CD4-positive, alpha-beta T cell (primary cell): ENCODE measurements around the gene MSX2. TPM values are rescaled to one million over a fixed set of nuclear protein-coding genes. Genes with fewer than 3 reads are reported as not detected.

Experiments
- ATAC-seq: fragments of 200-7000 bp; cut with Tn5 transposase; one replicate; pipeline ENCODE4 v1.10.0; 2022; ENCODE audit warnings: mild to moderate bottlenecking; ENCODE audit not compliant: poor library complexity
- CTCF ChIA-PET: fragments of 350-600 bp; sonication (Branson Sonifier 250); formaldehyde crosslinking; loops from one replicate; lab custom pipeline; 2021; ENCODE audit warnings: antibody characterized with exemption, inconsistent platforms; lab: Charles Lee
- POLR2A ChIA-PET: fragments of 350-600 bp; sonication (Branson Sonifier 250); formaldehyde crosslinking; loops from one replicate; lab custom pipeline; 2021; ENCODE audit warnings: antibody characterized with exemption, inconsistent platforms; lab: Charles Lee
- DNase-seq, 14 experiments: peaks; one replicate each; pipeline ENCODE4 v3.0.0-alpha.2; 2013 to 2020; ENCODE audit warnings: mixed read lengths in 2 of 14
- H3K27ac ChIP-seq, 2 donors: one replicate each; pipeline versions ENCODE4 v1.5.1 to v1.7.0; 2013; ENCODE audit warnings: low read length in 2 of 2, low read depth in 1 of 2, mild to moderate bottlenecking in 1 of 2
- H3K27me3 ChIP-seq, 2 experiments: 1 replicate in 1 of 2; 2 replicates in 1 of 2; pipeline versions ENCODE4 v1.6.1 to v1.7.0; 2013; ENCODE audit warnings: low read length in 2 of 2, control low read depth in 1 of 2, mild to moderate bottlenecking in 1 of 2, moderate library complexity in 1 of 2; ENCODE audit not compliant: insufficient read depth in 2 of 2, control insufficient read depth in 1 of 2
- H3K36me3 ChIP-seq: one replicate; pipeline ENCODE4 v1.6.1; 2013; ENCODE audit warnings: low read length, control low read depth; ENCODE audit not compliant: insufficient read depth
- H3K4me1 ChIP-seq: one replicate; pipeline ENCODE4 v1.6.1; 2013; ENCODE audit warnings: low read length, control low read depth; ENCODE audit not compliant: insufficient read depth
- H3K4me3 ChIP-seq: one replicate; pipeline ENCODE4 v1.5.1; 2013; ENCODE audit warnings: mild to moderate bottlenecking, low read length, moderate library complexity
- H3K9me3 ChIP-seq, 2 experiments: 1 replicate in 1 of 2; 2 replicates in 1 of 2; pipeline versions ENCODE4 v1.6.1 to v1.7.0; 2013; ENCODE audit warnings: low read length in 2 of 2, mild to moderate bottlenecking in 2 of 2, control low read depth in 1 of 2, moderate library complexity in 1 of 2; ENCODE audit not compliant: control insufficient read depth in 1 of 2, insufficient read depth in 1 of 2
- H3K27ac Mint-ChIP-seq: one replicate; pipeline ENCODE4 v1.8.0; 2020; ENCODE audit warnings: mixed read lengths
- H3K27me3 Mint-ChIP-seq: one replicate; pipeline ENCODE4 v1.8.0; 2021; ENCODE audit warnings: mixed read lengths
- H3K36me3 Mint-ChIP-seq: one replicate; pipeline ENCODE4 v1.8.0; 2021; ENCODE audit warnings: low read depth, mixed read lengths
- H3K4me1 Mint-ChIP-seq: one replicate; pipeline ENCODE4 v1.8.0; 2021; ENCODE audit warnings: low read depth, mixed read lengths
- H3K4me3 Mint-ChIP-seq: one replicate; pipeline ENCODE4 v1.8.0; 2020; ENCODE audit warnings: mild to moderate bottlenecking, mixed read lengths
- H3K9me3 Mint-ChIP-seq: one replicate; pipeline ENCODE4 v1.8.0; 2020; ENCODE audit warnings: mixed read lengths
- intact Hi-C, 2 experiments: fragments of 100-400 bp; cut with DNase I in 1 of 2; cut with micrococcal nuclease in 1 of 2; formaldehyde crosslinking; loops; one replicate each; pipeline versions ENCODE4 v1.15.1 to v1.9.0; 2023 to 2025; cut with DNase I, micrococcal nuclease
- total RNA-seq, 174 experiments: library from RNA in 2 of 174; stranded (reverse) in 2 of 174; gene quantifications; one replicate each; pipeline ENCODE4 v1.2.3 and lab custom pipeline; 2021 to 2026
- TF ChIP-seq, protein P1 (sequence below): fragments of 200-600 bp; IDR thresholded peaks from one replicate; pipeline ENCODE4 v1.8.0; 2022; ENCODE audit warnings: antibody characterized with exemption, mild to moderate bottlenecking

MSX2 gene
- total RNA-seq, 2 experiments from 2014 or later: 0.30 to 0.31 TPM

DNA sequence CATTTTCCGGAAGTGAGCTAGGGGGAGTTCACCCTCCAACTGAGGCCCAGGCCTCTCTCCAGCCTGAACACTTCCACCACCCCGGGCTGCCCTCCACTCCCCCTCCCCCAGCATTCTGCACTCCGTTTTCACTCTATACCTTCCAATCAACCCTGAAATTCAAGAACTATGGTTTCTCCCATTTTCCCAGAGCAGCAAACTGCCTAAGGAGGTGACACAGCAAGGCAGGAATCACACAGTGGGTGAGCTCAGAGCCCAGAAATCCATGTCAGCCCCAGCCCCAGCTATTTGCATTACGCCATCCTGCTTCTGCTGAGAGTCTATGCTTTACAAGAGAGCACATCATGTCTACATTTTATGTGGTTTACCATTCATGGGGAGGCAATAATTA is 11.9 kb downstream of the MSX2 start:
- Histone ChIP-seq H3K4me1 (no peaks in the 10 kb centered on the region), H3K36me3 (no peaks in the 10 kb centered on the region), H3K27ac (no peak overlapping the region), H3K27me3 (peaks cover 50 to 68% of the 10 kb centered on the region in 2 experiments), H3K9me3 (peaks cover 0 to 33% of the 10 kb centered on the region in 2 experiments), H3K4me3 (no peak overlapping the region)
- ChIA-PET CTCF (no interaction called here), POLR2A (no interaction called here)
- Mint-ChIP-seq H3K36me3 (no peaks in the 10 kb centered on the region), H3K4me1 (no peaks in the 10 kb centered on the region), H3K27me3 (peaks cover 81% of the 10 kb centered on the region), H3K4me3 (no peak overlapping the region), H3K27ac (no peak overlapping the region), H3K9me3 (no peaks in the 10 kb centered on the region)
- DNase-seq: no peak
- intact Hi-C loops: loop anchor here in 1 of 2 experiments (1.0 kb wide), 1 partner anchor 317 kb away; no protein-coding TSS in a partner anchor
- TF ChIP-seq, protein P1, sequence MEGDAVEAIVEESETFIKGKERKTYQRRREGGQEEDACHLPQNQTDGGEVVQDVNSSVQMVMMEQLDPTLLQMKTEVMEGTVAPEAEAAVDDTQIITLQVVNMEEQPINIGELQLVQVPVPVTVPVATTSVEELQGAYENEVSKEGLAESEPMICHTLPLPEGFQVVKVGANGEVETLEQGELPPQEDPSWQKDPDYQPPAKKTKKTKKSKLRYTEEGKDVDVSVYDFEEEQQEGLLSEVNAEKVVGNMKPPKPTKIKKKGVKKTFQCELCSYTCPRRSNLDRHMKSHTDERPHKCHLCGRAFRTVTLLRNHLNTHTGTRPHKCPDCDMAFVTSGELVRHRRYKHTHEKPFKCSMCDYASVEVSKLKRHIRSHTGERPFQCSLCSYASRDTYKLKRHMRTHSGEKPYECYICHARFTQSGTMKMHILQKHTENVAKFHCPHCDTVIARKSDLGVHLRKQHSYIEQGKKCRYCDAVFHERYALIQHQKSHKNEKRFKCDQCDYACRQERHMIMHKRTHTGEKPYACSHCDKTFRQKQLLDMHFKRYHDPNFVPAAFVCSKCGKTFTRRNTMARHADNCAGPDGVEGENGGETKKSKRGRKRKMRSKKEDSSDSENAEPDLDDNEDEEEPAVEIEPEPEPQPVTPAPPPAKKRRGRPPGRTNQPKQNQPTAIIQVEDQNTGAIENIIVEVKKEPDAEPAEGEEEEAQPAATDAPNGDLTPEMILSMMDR: no peak
- no peak for ATAC-seq

DNA sequence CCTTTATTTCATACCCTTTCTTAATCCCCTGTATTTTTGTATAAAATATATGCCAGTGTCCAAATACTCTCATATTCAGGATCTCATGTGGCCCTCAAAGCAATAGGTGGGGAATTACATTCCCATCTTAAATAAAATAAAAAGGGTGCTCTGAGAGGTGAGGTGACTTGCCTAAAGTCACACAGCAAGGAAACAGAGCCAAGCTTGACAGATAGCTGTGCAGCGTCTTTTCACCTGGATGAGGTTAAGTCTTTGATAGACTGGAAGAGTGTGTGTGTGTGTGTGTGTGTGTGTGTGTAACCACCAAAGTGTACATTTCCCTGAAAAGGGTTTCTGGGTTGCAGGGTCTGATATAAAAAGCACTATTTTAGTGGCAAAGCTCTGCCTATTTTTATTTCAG is 12.4 kb downstream of the MSX2 start:
- H3K9me3 Mint-ChIP-seq: peaks cover 3% of the 10 kb centered on the region
- no peaks in the 10 kb centered on the region for H3K4me1 Mint-ChIP-seq
- H3K4me3 ChIP-seq: no peak overlapping the region
- no peak overlapping the region for H3K4me3 Mint-ChIP-seq
- intact Hi-C loops: loop anchor here in 1 of 2 experiments (1.0 kb wide), 1 partner anchor 317 kb away; no protein-coding TSS in a partner anchor
- no peaks in the 10 kb centered on the region for H3K36me3 ChIP-seq
- peaks cover 45 to 63% of the 10 kb centered on the region in 2 experiments for H3K27me3 ChIP-seq
- ATAC-seq (no peak), DNase-seq (no peak)
- CTCF ChIA-PET: no interaction called here
- H3K4me1 ChIP-seq: no peaks in the 10 kb centered on the region
- TF ChIP-seq, protein P1: no peak
- peaks cover 76% of the 10 kb centered on the region for H3K27me3 Mint-ChIP-seq
- POLR2A ChIA-PET: no interaction called here
- no peaks in the 10 kb centered on the region for H3K36me3 Mint-ChIP-seq
- H3K9me3 ChIP-seq: peaks cover 0 to 32% of the 10 kb centered on the region in 2 experiments
- no peak overlapping the region for H3K27ac Mint-ChIP-seq
- no peak overlapping the region for H3K27ac ChIP-seq

DNA sequence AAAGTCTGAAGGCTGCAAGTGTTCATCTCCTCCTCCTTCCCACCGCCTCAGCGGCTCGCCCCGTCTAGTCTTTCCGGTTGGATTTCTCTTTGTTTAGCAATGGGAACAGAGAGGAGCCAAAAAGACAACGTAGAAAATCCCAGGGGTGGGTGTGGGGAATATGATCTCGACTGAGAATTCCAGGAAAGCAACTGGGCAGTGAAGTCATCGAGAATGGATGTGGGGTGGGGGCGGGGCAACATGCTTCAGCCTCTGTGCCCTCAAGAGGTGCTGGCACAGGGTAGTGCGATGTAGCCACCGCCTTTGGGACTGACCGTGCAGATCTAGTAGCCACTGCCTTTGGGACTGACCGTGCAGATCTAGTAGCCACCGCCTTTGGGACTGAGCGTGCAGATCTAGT is 12.9 kb downstream of the MSX2 start:
- Histone ChIP-seq H3K36me3 (no peaks in the 10 kb centered on the region), H3K9me3 (peaks cover 0 to 26% of the 10 kb centered on the region in 2 experiments), H3K27ac (no peak overlapping the region), H3K4me3 (no peak overlapping the region), H3K27me3 (peaks cover 40 to 58% of the 10 kb centered on the region in 2 experiments), H3K4me1 (no peaks in the 10 kb centered on the region)
- intact Hi-C loops: no loop called here
- H3K4me3 Mint-ChIP-seq: no peak overlapping the region
- DNase-seq (no peak), ATAC-seq (no peak)
- peaks cover 75% of the 10 kb centered on the region for H3K27me3 Mint-ChIP-seq
- H3K4me1 Mint-ChIP-seq: no peaks in the 10 kb centered on the region
- H3K27ac Mint-ChIP-seq: no peak overlapping the region
- ChIA-PET POLR2A (no interaction called here), CTCF (no interaction called here)
- TF ChIP-seq, protein P1: no peak
- peaks cover 3% of the 10 kb centered on the region for H3K9me3 Mint-ChIP-seq
- no peaks in the 10 kb centered on the region for H3K36me3 Mint-ChIP-seq
